Nephron progenitor cell (in vitro differentiated cells): ENCODE results near the gene MAGEB2.

Source experiments
- DNase-seq: peaks from one replicate; pipeline ENCODE4 v3.0.0; 2021
- H3K27ac Mint-ChIP-seq: 2 replicates; pipeline ENCODE4 v1.8.0; 2021; ENCODE audit warnings: mild to moderate bottlenecking, moderate library complexity, mixed read lengths
- H3K27me3 Mint-ChIP-seq: 2 replicates; pipeline ENCODE4 v1.8.0; 2021; ENCODE audit warnings: mild to moderate bottlenecking, low read depth, mixed read lengths; ENCODE audit not compliant: poor library complexity
- H3K36me3 Mint-ChIP-seq: 2 replicates; pipeline ENCODE4 v1.8.0; 2021; ENCODE audit warnings: low read depth, mixed read lengths
- H3K4me1 Mint-ChIP-seq: 2 replicates; pipeline ENCODE4 v1.8.0; 2021; ENCODE audit warnings: mixed read lengths
- H3K4me3 Mint-ChIP-seq: 2 replicates; pipeline ENCODE4 v1.8.0; 2021; ENCODE audit warnings: mild to moderate bottlenecking, moderate library complexity, mixed read lengths
- H3K9me3 Mint-ChIP-seq: 2 replicates; pipeline ENCODE4 v1.8.0; 2021; ENCODE audit warnings: mild to moderate bottlenecking, moderate library complexity, mixed read lengths
- CTCF ChIP-seq: fragments of 200-600 bp; sonication (generic); IDR thresholded peaks from 2 replicates; pipeline ENCODE4 v1.5.0; 2021; ENCODE audit warnings: antibody characterized with exemption

MAGEB2 gene

GRCh38 chrX:30253257-30253656, 37.9 kb downstream of the MAGEB2 start:
- H3K4me1 Mint-ChIP-seq = no peaks in the 10 kb centered on the region
- H3K4me3 Mint-ChIP-seq = no peak overlapping the region
- H3K27me3 Mint-ChIP-seq = peaks cover 10% of the 10 kb centered on the region
- no peak overlapping the region for H3K27ac Mint-ChIP-seq
- no peak for TF ChIP-seq CTCF
- DNase-seq = no peak
- no peaks in the 10 kb centered on the region for H3K36me3 Mint-ChIP-seq
- H3K9me3 Mint-ChIP-seq = peaks cover 29% of the 10 kb centered on the region

- DNase-seq = no peak
Measured at GRCh38 chrX:30259927-30260326, 44.6 kb downstream of the MAGEB2 start.

GRCh38 chrX:30261012-30261411, 45.6 kb downstream of the MAGEB2 start:
- Mint-ChIP-seq H3K27me3 (no peaks in the 10 kb centered on the region), H3K36me3 (no peaks in the 10 kb centered on the region), H3K9me3 (peaks cover 8% of the 10 kb centered on the region), H3K4me1 (no peaks in the 10 kb centered on the region), H3K27ac (no peak overlapping the region), H3K4me3 (no peak overlapping the region)
- no peak for TF ChIP-seq CTCF
- DNase-seq = no peak

More at GRCh38 chrX:30259927-30260326, 44.6 kb downstream of the MAGEB2 start:
- Mint-ChIP-seq H3K9me3 (peaks cover 17% of the 10 kb centered on the region), H3K27ac (no peak overlapping the region), H3K36me3 (no peaks in the 10 kb centered on the region), H3K4me1 (no peaks in the 10 kb centered on the region), H3K4me3 (no peak overlapping the region), H3K27me3 (no peaks in the 10 kb centered on the region)
- no peak for TF ChIP-seq CTCF

GRCh38 chrX:30262763-30263162, 47.4 kb downstream of the MAGEB2 start:
- Mint-ChIP-seq H3K27ac (no peak overlapping the region), H3K9me3 (no peaks in the 10 kb centered on the region), H3K4me1 (no peaks in the 10 kb centered on the region), H3K4me3 (no peak overlapping the region), H3K27me3 (no peaks in the 10 kb centered on the region), H3K36me3 (no peaks in the 10 kb centered on the region)
- TF ChIP-seq CTCF = no peak
- no peak for DNase-seq
